Adrenal gland (tissue), 12 donors: ENCODE measurements around the gene FHL5. TPM values are rescaled to one million over a fixed set of nuclear protein-coding genes. Genes with fewer than 3 reads are reported as not detected.

Source experiments
- DNase-seq, 7 donors: peaks; one replicate each; pipeline ENCODE4 v3.0.0-alpha.2; 2019 to 2020
- H3K27ac ChIP-seq, 5 donors: fragments of 200-600 bp; sonication (generic) in 4 of 5; 1 replicate in 3 of 5; 2 replicates in 2 of 5; pipeline versions ENCODE4 v1.5.1 to v1.8.0; 2016 to 2020; ENCODE audit warnings: mild to moderate bottlenecking in 1 of 5
- H3K27me3 ChIP-seq: fragments of 200-600 bp; 2 replicates; pipeline ENCODE4 v1.8.0; 2021
- H3K36me3 ChIP-seq, 2 donors: fragments of 200-600 bp; replicated peaks in 1 of 2; 1 replicate in 1 of 2; 2 replicates in 1 of 2; pipeline versions ENCODE4 v1.5.1 to v1.8.0; 2018 to 2022
- H3K4me1 ChIP-seq, 2 donors: fragments of 200-600 bp; replicated peaks in 1 of 2; 1 replicate in 1 of 2; 2 replicates in 1 of 2; pipeline versions ENCODE4 v1.5.1 to v1.8.0; 2018 to 2021
- H3K4me3 ChIP-seq, 4 donors: fragments of 200-600 bp; sonication (generic) in 3 of 4; one replicate each; pipeline ENCODE4 v1.5.1; 2016 to 2018
- H3K9me3 ChIP-seq, 3 donors: fragments of 200-600 bp; sonication (generic) in 1 of 3; replicated peaks in 1 of 3; 1 replicate in 2 of 3; 2 replicates in 1 of 3; pipeline versions ENCODE4 v1.5.1 to v1.8.0; 2016 to 2021
- CTCF ChIP-seq, 6 experiments: fragments of 450-650 bp in 4 of 6; fragments of 200-600 bp in 2 of 6; sonication (generic) in 1 of 6; IDR thresholded peaks; 1 replicate in 5 of 6; 2 replicates in 1 of 6; pipeline versions ENCODE4 v1.5.1 to v1.8.0; 2016 to 2021; ENCODE audit warnings: antibody characterized with exemption in 6 of 6, mild to moderate bottlenecking in 2 of 6, moderate library complexity in 1 of 6
- POLR2A ChIP-seq, 2 donors: fragments of 450-650 bp; IDR thresholded peaks; one replicate each; pipeline ENCODE4 v1.6.1; 2017; ENCODE audit warnings: antibody characterized with exemption in 2 of 2, mild to moderate bottlenecking in 2 of 2, moderate library complexity in 1 of 2
- WGBS, 4 donors: extraction: QIAGEN DNeasy Blood & Tissue Kit in 2 of 4; methylation state at CpG; one replicate each; pipeline versions ENCODE4 v1.1.5 to v1.1.7; 2013 to 2017; 5-methylcytosine and 5-hydroxymethylcytosine counted together
- intact Hi-C, 2 donors: fragments of 100-400 bp; cut with DNase I; formaldehyde crosslinking; loops; one replicate each; pipeline versions ENCODE4 v1.14.1 to v1.15.0; 2022 to 2023
- polyA plus RNA-seq, 3 donors: library from polyadenylated mRNA; stranded (reverse); fragments of 200-250 nt in 2 of 3; fragments of 350-450 nt in 1 of 3; fragmentation: Illumina TruSeq in 1 of 3; extraction: RNeasy Lipid Tissue Mini Kit (QIAGEN cat#74804) in 1 of 3; gene quantifications; one replicate each; pipeline ENCODE4 v1.2.3, GENCODE V29; 2013 to 2014
- small RNA-seq, 2 donors: library from RNA; depleted of rRNA; stranded (forward); fragments of <200 nt; gene quantifications; one replicate each; pipeline ENCODE3, GENCODE V24; 2016
- total RNA-seq, 9 donors: library from RNA; depleted of rRNA in 4 of 9; stranded (reverse); fragments of >200 nt in 4 of 9; fragments of 120-200 nt in 1 of 9; fragmentation: NEBNext Ultra II Directional in 1 of 9; extraction: Animal tissue kit (Norgen Biotek cat#: 25700) in 1 of 9; gene quantifications; one replicate each; pipeline versions ENCODE4 v1.1.0 to v1.2.4, GENCODE V29; 2013 to 2023
- donor health status: healthy with polysubstance abuse.
- donor health status: Bipolar disorder and iron deficiency.
- donor health status: DM: yes; HTN: yes; CAD: no.
- donor health status: DM: no; HTN: no; CAD: no.
- donor health status: DM: no; HTN: no; CAD: no.
- donor health status: DM: yes; HTN: yes; CAD: no.

Gene FHL5
- total and polyA plus RNA-seq, 12 donors: 2.3 to 48.1 (median 12.7) TPM

DNA sequence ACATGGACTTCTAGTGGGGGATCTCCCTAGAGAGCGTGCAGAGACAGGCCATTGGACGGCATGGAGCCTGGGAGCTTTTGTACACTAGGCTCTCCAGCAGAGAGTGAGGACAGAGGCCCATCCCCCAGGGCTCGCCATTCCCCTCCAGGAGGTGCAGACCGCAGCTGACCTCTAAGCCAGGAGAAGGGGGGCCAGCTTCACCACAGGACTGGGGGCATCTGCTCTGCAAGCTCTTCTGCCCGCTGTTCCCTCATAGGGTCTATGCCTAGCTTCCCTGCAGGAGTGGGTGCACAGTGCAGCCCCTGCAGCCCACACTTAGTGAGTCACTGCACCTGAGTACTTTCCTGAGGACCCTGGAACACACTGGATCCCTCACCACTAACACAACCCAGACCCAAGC is 94.4 kb downstream of the FHL5 start:
- Histone ChIP-seq H3K9me3 (no peaks in the 10 kb centered on the region), H3K4me1 (no peaks in the 10 kb centered on the region), H3K27ac (no peak overlapping the region), H3K4me3 (no peak overlapping the region), H3K36me3 (no peaks in the 10 kb centered on the region), H3K27me3 (no peaks in the 10 kb centered on the region)
- 61 to 80% (median 74%) methylated on average over 2 to 5 of the region's 5 CpGs for WGBS, 4 donors
- intact Hi-C loops: no loop called here
- DNase-seq: no peak
- no peak for TF ChIP-seq CTCF (IDR thresholded peaks at IDR 0.05)
- no peak for TF ChIP-seq POLR2A (IDR thresholded peaks at IDR 0.05)

- Histone ChIP-seq H3K9me3 (no peaks in the 10 kb centered on the region), H3K4me1 (no peaks in the 10 kb centered on the region), H3K27ac (no peak overlapping the region), H3K27me3 (no peaks in the 10 kb centered on the region), H3K4me3 (no peak overlapping the region), H3K36me3 (no peaks in the 10 kb centered on the region)
- intact Hi-C loops: no loop called here
- no peak for DNase-seq
- no peak for TF ChIP-seq CTCF (IDR thresholded peaks at IDR 0.05)
- TF ChIP-seq POLR2A (IDR thresholded peaks at IDR 0.05): no peak
- WGBS, 4 donors: 67 to 88% (median 76%) methylated on average over 4 of the region's 4 CpGs
Measured at GRCh38 chr6:96659084-96659845, 96.3 kb downstream of the FHL5 start.

Small RNA genes within 50 kb of the gene (small RNA-seq; reads per million reads assigned to genes)
- gene RNU4-70P: 0 to 0.12 reads per million in 2 donors

Other genes starting within 250 kb of the FHL5 start
- 10 to 100 TPM; 20.0 to 37.9 (median 33.1) TPM for gene UFL1, start 41.3 kb upstream of the FHL5 start, total RNA-seq
- gene UFL1, start 41.3 kb upstream of the FHL5 start, polyA plus RNA-seq: 10 to 100 TPM; 19.7 to 54.4 (median 20.8) TPM